NCI-H524 (cell line): ENCODE data around the gene CLBA1.

Experiments used
- DNase-seq, 2 experiments: peaks; one replicate each; lab custom pipeline; 2025; lab: John Stamatoyannopoulos, UW

The CLBA1 gene

DNA sequence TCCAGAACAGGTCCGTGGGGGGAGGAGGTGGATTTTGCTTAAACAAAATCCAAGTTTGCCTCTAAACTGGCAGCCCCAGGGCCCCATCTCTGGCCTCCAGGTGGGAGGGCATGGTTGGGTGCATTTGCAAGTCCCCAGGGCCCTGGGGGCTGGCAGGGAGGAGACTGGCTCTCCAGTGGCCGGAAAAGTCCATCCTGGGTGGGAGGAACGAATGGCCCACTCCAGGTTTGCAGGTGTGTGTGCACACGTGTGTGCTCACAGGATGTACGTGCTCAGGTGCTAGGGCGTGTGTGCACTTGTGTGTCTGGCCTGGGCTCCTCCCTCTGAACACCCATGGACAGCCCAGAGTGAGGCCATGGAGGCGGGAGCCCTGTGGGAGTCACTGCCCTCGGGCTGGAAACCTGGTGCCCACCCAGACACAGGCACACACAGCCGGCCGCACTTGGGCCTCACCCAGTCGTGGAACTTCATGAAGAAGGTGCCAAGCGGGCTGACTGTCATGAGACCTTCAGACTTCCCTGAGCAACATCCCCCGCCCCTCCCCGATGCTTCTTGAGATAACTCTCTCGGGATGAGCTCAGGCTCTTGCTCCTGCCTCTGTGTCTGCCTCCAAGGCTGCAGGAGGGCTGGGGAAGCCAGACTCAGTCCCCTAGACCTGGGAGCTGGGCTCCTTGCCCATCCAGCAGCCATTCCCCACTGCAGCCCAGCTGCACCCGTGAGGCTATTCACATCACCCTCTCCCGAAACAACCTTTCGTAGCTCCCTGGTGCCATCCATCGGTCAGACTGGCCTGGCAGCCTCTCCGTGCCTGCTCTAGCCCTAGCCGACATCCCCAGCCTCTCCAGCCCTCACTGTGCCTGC, 16.8 kb upstream of the CLBA1 start:
- peak in 1 of 2 experiments; percentile 66 for DNase-seq

GRCh38 chr14:104969741-104970230, 15.8 kb upstream of the CLBA1 start:
- DNase-seq: no peak

DNA sequence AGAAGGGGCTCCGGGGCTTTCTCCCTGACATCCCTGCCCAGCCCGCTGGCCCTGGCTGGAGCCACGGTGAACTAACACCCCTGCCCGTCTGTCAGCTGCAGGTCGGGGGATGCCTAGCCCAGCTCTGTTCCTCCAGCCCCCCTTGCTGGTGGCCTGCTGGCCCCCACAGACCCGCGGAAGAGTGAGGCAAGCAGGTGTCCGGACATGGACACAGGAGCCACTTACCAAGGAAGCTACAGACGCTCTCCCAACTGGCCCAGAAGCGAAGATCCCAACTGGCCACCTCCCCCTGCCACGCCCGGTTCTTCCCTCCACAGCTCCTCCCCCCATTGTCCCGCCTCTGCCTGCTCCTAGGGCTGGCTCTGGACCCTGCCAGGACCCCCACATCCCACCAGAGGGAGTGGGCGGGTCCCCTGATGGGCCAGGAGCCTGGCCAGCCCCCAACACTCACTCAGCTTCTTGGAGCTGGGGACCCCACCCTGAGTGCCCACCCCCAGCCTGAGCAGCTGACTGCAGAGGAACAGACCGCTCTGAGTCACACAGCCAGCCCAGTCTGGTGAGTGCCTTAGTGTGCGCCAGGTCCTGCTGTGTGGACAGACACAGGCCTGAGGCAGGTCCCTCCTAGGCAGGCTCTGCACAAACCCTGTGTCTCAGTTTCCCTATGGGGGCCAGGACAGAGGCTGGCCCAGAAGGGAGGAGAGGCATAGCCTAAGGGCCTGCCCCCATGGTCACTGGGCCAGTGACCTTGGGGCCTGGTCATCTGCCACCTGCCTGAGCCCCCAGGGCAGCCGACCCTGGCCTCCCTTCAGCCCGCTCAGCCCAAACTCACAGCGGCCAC, 15.1 kb upstream of the CLBA1 start:
- DNase-seq: no peak

GRCh38 chr14:104971447-104972240, 13.9 kb upstream of the CLBA1 start:
- DNase-seq: no peak

- DNase-seq: no peak
These were observed 13.1 kb upstream of the CLBA1 start for GRCh38 chr14:104972301-104973134.

DNA sequence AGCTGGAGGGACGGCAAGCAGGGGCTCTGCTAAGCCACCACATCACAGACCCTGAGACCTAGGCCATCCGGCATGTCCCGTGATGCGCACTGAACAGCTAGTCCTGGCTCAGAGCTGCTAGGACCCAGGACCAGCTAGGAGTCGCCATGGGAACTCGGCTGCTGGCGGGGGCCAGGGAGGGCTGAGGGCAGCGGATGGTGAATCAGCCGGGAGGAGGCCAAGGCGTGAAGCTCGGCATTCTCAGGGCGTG, 12.5 kb upstream of the CLBA1 start:
- no peak for DNase-seq

GRCh38 chr14:104973385-104974145, 12.0 kb upstream of the CLBA1 start:
- DNase-seq: no peak

- DNase-seq: no peak
These were observed 11.4 kb upstream of the CLBA1 start for GRCh38 chr14:104974146-104974541.

GRCh38 chr14:104974665-104975390, 10.8 kb upstream of the CLBA1 start:
- DNase-seq: no peak

DNA sequence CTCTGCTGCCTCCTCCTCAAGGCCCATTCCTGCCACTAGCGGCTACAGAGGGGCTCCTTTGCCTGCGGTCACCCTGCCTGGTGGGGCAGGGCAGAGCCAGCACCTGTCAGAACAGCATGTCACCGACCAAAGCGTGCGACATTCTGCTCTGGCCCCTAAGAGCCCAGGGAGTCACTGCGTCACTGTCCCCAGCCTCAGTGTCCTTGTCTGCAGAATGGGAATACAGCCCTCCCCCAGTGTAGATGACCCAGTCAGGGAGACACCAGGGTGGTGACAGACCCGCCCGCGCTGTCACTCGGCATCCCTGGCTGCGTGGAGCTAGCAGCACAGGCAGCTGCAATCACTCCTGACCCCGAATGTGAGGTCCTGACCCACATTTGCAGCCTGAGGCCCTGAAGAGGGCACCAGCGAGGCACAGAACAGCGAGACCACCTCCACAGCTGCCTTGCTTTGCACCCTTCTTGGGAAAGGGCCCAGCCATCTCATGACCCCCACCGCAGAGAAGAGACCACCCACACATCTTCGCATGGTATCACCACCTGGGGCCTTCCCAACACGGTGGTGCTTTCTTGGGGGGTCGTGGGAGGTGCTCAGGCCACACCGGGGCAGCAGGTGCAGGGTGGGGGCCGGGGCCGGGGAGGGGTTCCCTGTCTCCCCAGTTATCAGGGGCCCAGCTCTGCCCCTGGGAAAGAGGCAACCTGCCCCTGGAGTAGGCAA, 9.9 kb upstream of the CLBA1 start:
- peak in 1 of 2 experiments; percentile 40 for DNase-seq

DNA sequence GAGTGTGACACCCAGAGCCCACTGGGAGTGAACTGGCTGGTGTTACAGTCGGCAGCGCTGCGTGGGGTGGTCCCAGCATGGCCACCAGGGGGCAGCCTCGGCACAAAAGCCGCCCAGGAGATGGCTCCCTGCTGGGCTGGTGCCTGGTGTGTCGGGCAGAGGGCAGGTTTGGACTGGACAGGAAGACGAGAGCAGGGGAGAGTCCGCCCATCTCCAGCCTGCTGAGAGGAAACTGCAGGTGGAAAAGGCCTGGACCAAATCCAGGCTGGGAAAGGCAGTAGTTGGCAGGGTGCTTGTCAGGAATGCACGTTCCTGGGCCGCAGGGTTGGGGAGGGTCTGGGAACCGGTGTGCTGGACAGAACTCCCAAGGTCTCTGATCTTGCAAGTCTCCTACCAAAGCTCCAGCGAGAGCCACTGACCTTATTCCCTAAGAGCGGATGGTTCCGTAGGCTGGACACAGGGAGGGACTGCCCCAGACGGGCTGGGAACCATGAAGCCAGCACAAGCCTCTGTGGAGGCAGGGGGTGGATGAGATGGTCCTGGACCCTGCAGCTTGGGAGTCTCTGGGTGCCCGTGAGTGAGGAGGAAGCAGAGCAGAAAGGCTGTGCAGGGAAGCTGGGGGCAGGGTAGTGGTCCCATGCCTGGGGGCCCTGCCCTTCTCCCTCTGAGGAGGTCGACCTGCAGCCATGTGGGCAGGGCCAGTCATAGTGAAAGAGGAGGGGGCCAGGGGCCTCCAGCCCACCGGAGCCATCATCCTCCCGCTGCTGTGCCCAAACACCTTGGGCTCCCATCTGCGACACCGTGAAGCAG, 9.2 kb upstream of the CLBA1 start:
- peak; percentile 34 to 81 for DNase-seq

GRCh38 chr14:104977008-104977680, 8.4 kb upstream of the CLBA1 start:
- no peak for DNase-seq

GRCh38 chr14:104977681-104978653, 7.6 kb upstream of the CLBA1 start, which contains the start of gene AHNAK2:
AHNAK2 (minus strand) TSS chr14:104978374; CDS start chr14:104978237, 137 bp downstream.
- peak; percentile 66 to 92 for DNase-seq

DNA sequence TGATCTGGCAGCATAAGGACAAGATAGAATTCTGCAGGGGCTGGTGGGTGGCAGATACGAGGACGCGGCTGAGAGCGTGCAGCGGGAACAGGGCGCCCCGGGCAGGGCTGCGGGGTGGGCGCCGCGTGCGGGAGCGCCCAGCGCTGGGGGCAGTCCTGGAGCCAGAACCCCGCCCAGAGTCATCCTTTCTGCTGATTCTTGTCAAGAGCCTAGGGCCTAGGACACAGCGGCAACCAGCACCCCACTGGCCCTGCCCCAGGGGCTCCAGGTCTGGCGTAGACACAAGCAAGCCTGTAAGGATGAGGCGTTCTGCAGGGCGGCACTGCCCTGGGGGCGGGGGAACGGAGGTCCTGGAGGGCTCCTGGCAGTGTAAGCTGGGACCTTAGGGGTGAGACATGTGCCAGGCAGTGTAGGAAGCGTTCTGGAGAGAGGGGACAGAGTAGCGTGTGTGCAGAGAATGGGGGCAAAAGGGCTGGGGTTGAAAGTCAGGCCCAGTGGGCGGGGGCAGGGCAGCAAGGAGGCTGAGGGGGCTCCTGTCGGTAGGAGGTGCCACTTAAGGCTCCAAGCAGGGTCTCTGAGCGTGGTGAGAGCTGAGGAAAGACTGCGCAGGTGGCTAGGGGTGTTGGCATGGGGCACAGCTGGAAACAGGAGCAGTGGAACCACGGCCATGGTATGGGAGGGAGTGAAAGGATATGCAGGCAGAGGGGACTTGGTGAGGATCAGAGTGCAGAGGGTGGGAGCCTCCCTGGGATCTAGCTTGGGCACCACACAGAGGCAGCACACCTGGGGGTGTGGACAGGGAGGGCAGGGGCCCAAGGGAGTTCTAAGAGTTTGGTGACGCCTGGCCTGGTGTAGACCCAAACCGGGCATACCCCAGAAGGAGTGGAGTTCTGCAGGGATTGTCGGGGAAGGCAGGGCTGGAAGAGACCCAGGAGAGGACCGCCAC, 6.6 kb upstream of the CLBA1 start:
- DNase-seq: peak in 1 of 2 experiments; percentile 68
